ENCODE measurements around the gene FAM168A. TPM values are rescaled to one million over a fixed set of nuclear protein-coding genes. Genes with fewer than 3 reads are reported as not detected.

Gene FAM168A
- 10 to 100 TPM; 11.6 to 11.7 TPM for total RNA-seq

GRCh38 chr11:73597956-73598718, at the start of gene FAM168A:
Gene FAM168A (minus strand): TSS chr11:73598112. CDS start chr11:73468474, 129,638 bp downstream.
- ChIA-PET POLR2A (interaction anchor here (0.6 to 1.2 kb wide), 3 partner anchors 14 to 214 kb away, joined by 3 to 8 read pairs (median 4); no protein-coding TSS in a partner anchor), CTCF (interaction anchor here (0.6 to 2.1 kb wide), 3 partner anchors 27 to 373 kb away, joined by 3 to 7 read pairs (median 4); no protein-coding TSS in a partner anchor)

- CTCF ChIA-PET: interaction anchor here (0.5 to 2.7 kb wide), 5 partner anchors 11 to 1357 kb away, joined by 3 to 21 read pairs (median 3); no protein-coding TSS in a partner anchor
- POLR2A ChIA-PET: interaction anchor here (0.5 to 1.0 kb wide), 3 partner anchors 10 to 1497 kb away, joined by 3 to 11 read pairs (median 8); partner anchors contain the start of gene FAM168A
Observed at GRCh38 chr11:73647459-73648100, 49.7 kb upstream of the FAM168A start.

- CTCF ChIA-PET: interaction anchor here (1.3 to 2.7 kb wide), 3 partner anchors 14 to 20 kb away, joined by 4 to 21 read pairs (median 12); no protein-coding TSS in a partner anchor
- POLR2A ChIA-PET: interaction anchor here (0.5 kb wide), 2 partner anchors 15 to 36 kb away, joined by 3 to 5 read pairs; no protein-coding TSS in a partner anchor
Observed at GRCh38 chr11:73645972-73646631, 48.2 kb upstream of the FAM168A start, which contains the start of gene PLEKHB1. Gene PLEKHB1 (plus strand): TSS chr11:73646581. CDS start chr11:73646609, 28 bp downstream.

- POLR2A ChIA-PET: interaction anchor here (0.5 to 0.6 kb wide), 2 partner anchors 35 to 271 kb away, joined by 3 read pairs; no protein-coding TSS in a partner anchor
- CTCF ChIA-PET: interaction anchor here (0.6 to 1.3 kb wide), 2 partner anchors 15 to 34 kb away, joined by 3 to 4 read pairs; no protein-coding TSS in a partner anchor
Observed at GRCh38 chr11:73645121-73645969, 47.4 kb upstream of the FAM168A start.

GRCh38 chr11:73641668-73642067, 43.8 kb upstream of the FAM168A start:
- CTCF ChIA-PET: interaction anchor here (2.0 kb wide), 1 partner anchor 20 kb away, joined by 9 read pairs; no protein-coding TSS in a partner anchor
- POLR2A ChIA-PET: no interaction called here

- ChIA-PET POLR2A (no interaction called here), CTCF (interaction anchor here (1.1 to 2.0 kb wide), 2 partner anchors 20 to 21 kb away, joined by 3 to 9 read pairs; no protein-coding TSS in a partner anchor)
Observed at GRCh38 chr11:73640592-73640991, 42.7 kb upstream of the FAM168A start.

- POLR2A ChIA-PET: interaction anchor here (1.0 kb wide), 1 partner anchor 11 kb away, joined by 11 read pairs; no protein-coding TSS in a partner anchor
- CTCF ChIA-PET: interaction anchor here (2.1 kb wide), 1 partner anchor 12 kb away, joined by 12 read pairs; no protein-coding TSS in a partner anchor
Observed at GRCh38 chr11:73637012-73637411, 39.1 kb upstream of the FAM168A start.

- ChIA-PET CTCF (interaction anchor here (2.1 kb wide), 1 partner anchor 11 kb away, joined by 12 read pairs; no protein-coding TSS in a partner anchor), POLR2A (no interaction called here)
Observed at GRCh38 chr11:73636249-73636648, 38.3 kb upstream of the FAM168A start.

GRCh38 chr11:73635721-73636120, 37.8 kb upstream of the FAM168A start:
- POLR2A ChIA-PET: no interaction called here

GRCh38 chr11:73633999-73634398, 36.1 kb upstream of the FAM168A start:
- ChIA-PET CTCF (no interaction called here), POLR2A (no interaction called here)

More at GRCh38 chr11:73635721-73636120, 37.8 kb upstream of the FAM168A start:
- CTCF ChIA-PET: interaction anchor here (2.1 kb wide), 1 partner anchor 10 kb away, joined by 12 read pairs; no protein-coding TSS in a partner anchor

GRCh38 chr11:73632996-73633395, 35.1 kb upstream of the FAM168A start:
- POLR2A ChIA-PET: no interaction called here
- CTCF ChIA-PET: no interaction called here

- POLR2A ChIA-PET: no interaction called here
- CTCF ChIA-PET: interaction anchor here (0.7 to 1.4 kb wide), 2 partner anchors 31 to 87 kb away, joined by 3 to 6 read pairs; no protein-coding TSS in a partner anchor
Observed at GRCh38 chr11:73629907-73630306, 32.0 kb upstream of the FAM168A start.

GRCh38 chr11:73625696-73626318, 27.9 kb upstream of the FAM168A start:
- CTCF ChIA-PET: interaction anchor here (0.6 to 4.9 kb wide), 17 partner anchors 11 to 340 kb away, joined by 3 to 65 read pairs (median 4); partner anchors contain the start of genes FAM168A and PLEKHB1

GRCh38 chr11:73623686-73624085, 25.8 kb upstream of the FAM168A start:
- CTCF ChIA-PET: interaction anchor here (0.7 to 4.9 kb wide), 2 partner anchors 37 to 100 kb away, joined by 3 to 65 read pairs; no protein-coding TSS in a partner anchor
- POLR2A ChIA-PET: no interaction called here

More at GRCh38 chr11:73625696-73626318, 27.9 kb upstream of the FAM168A start:
- POLR2A ChIA-PET: interaction anchor here (0.6 to 1.3 kb wide), 2 partner anchors 34 to 41 kb away, joined by 4 read pairs; no protein-coding TSS in a partner anchor

GRCh38 chr11:73622926-73623593, 25.1 kb upstream of the FAM168A start:
- ChIA-PET POLR2A (no interaction called here), CTCF (interaction anchor here (4.9 kb wide), 1 partner anchor 38 kb away, joined by 65 read pairs; no protein-coding TSS in a partner anchor)

GRCh38 chr11:73614591-73614990, 16.7 kb upstream of the FAM168A start:
- CTCF ChIA-PET: interaction anchor here (0.6 kb wide), 1 partner anchor 139 kb away, joined by 3 read pairs; no protein-coding TSS in a partner anchor
- POLR2A ChIA-PET: no interaction called here

Data from activated CD8-positive, alpha-beta memory T cell treated with anti-CD3 and anti-CD28 coated beads for 36 hours (primary cell).